Lung (tissue), 12 donors: ENCODE results near the gene RPUSD4. TPM values are rescaled to one million over a fixed set of nuclear protein-coding genes. Genes with fewer than 3 reads are reported as not detected.

Experiments
- ATAC-seq: fragments of 200-7000 bp; cut with Tn5 transposase; one replicate; pipeline ENCODE4 v1.9.1; 2020; ENCODE audit warnings: moderate number of reproducible peaks; ENCODE audit not compliant: insufficient read depth, low FRiP score
- DNase-seq, 3 donors: peaks; one replicate each; pipeline ENCODE4 v3.0.0-alpha.2; 2013 to 2017
- H3K27ac ChIP-seq, 2 donors: one replicate each; pipeline ENCODE4 v1.5.1; 2013; ENCODE audit warnings: mild to moderate bottlenecking in 2 of 2, moderate library complexity in 2 of 2, control low read depth in 1 of 2, inconsistent platforms in 1 of 2, low read depth in 1 of 2, low read length in 1 of 2
- H3K27me3 ChIP-seq, 3 donors: one replicate each; pipeline ENCODE4 v1.5.1; 2013; ENCODE audit warnings: low read length in 2 of 3; ENCODE audit not compliant: control insufficient read depth in 3 of 3, insufficient read depth in 3 of 3
- H3K36me3 ChIP-seq, 4 donors: one replicate each; pipeline ENCODE4 v1.5.1; 2013; ENCODE audit warnings: low read length in 4 of 4, mild to moderate bottlenecking in 1 of 4, moderate library complexity in 1 of 4; ENCODE audit not compliant: control insufficient read depth in 4 of 4, insufficient read depth in 4 of 4
- H3K4me1 ChIP-seq, 5 donors: one replicate each; pipeline ENCODE4 v1.5.1; 2013; ENCODE audit warnings: low read length in 5 of 5, mild to moderate bottlenecking in 2 of 5, moderate library complexity in 1 of 5; ENCODE audit not compliant: control insufficient read depth in 5 of 5, insufficient read depth in 5 of 5
- H3K4me3 ChIP-seq: one replicate; pipeline ENCODE4 v1.5.1; 2013; ENCODE audit warnings: mild to moderate bottlenecking, control low read depth, moderate library complexity
- H3K9ac ChIP-seq, 2 donors: one replicate each; pipeline ENCODE4 v1.5.1; 2013; ENCODE audit warnings: low read length in 2 of 2, control low read depth in 1 of 2; ENCODE audit not compliant: insufficient read depth in 1 of 2
- H3K9me3 ChIP-seq, 4 donors: one replicate each; pipeline ENCODE4 v1.5.1; 2013; ENCODE audit warnings: low read length in 3 of 4, mild to moderate bottlenecking in 1 of 4, moderate library complexity in 1 of 4; ENCODE audit not compliant: control insufficient read depth in 4 of 4, insufficient read depth in 3 of 4
- WGBS, 2 donors: extraction: QIAGEN DNeasy Blood & Tissue Kit; methylation state at CpG; one replicate each; pipeline ENCODE4 v1.1.7; 2013; 5-methylcytosine and 5-hydroxymethylcytosine counted together
- polyA plus RNA-seq, 2 donors: library from polyadenylated mRNA; stranded (reverse); fragments of 200-250 nt; gene quantifications; one replicate each; pipeline ENCODE4 v1.2.1, GENCODE V29; 2013
- total RNA-seq, 2 donors: library from RNA; depleted of rRNA in 1 of 2; stranded (reverse); fragments of >200 nt in 1 of 2; gene quantifications; one replicate each; pipeline ENCODE4 v1.2.1, GENCODE V29; 2014 to 2021
- TF ChIP-seq, protein P1 (sequence below): IDR thresholded peaks from 2 replicates; pipeline ENCODE4 v1.5.1; 2012; ENCODE audit warnings: mild to moderate bottlenecking; ENCODE audit errors: control extremely low read depth, extremely low read depth
- donor health status: control.
- donor health status: control.
- donor health status: Bipolar disorder and iron deficiency.
- donor health status: healthy.
- donor health status: DM: yes; HTN: yes; CAD: no.

Gene RPUSD4
- total and polyA plus RNA-seq, 4 donors = 13.3 to 27.8 (median 19.8) TPM

GRCh38 chr11:126216526-126217305 is 5.3 kb upstream of the RPUSD4 start:
- Histone ChIP-seq H3K36me3 (no peaks in the 10 kb centered on the region), H3K9ac (no peak overlapping the region), H3K27me3 (no peaks in the 10 kb centered on the region), H3K4me1 (peaks cover 4 to 13% (median 9%) of the 10 kb centered on the region in 5 donors), H3K27ac (no peak overlapping the region), H3K9me3 (no peaks in the 10 kb centered on the region), H3K4me3 (no peak overlapping the region)
- TF ChIP-seq, protein P1, sequence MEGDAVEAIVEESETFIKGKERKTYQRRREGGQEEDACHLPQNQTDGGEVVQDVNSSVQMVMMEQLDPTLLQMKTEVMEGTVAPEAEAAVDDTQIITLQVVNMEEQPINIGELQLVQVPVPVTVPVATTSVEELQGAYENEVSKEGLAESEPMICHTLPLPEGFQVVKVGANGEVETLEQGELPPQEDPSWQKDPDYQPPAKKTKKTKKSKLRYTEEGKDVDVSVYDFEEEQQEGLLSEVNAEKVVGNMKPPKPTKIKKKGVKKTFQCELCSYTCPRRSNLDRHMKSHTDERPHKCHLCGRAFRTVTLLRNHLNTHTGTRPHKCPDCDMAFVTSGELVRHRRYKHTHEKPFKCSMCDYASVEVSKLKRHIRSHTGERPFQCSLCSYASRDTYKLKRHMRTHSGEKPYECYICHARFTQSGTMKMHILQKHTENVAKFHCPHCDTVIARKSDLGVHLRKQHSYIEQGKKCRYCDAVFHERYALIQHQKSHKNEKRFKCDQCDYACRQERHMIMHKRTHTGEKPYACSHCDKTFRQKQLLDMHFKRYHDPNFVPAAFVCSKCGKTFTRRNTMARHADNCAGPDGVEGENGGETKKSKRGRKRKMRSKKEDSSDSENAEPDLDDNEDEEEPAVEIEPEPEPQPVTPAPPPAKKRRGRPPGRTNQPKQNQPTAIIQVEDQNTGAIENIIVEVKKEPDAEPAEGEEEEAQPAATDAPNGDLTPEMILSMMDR = no peak
- WGBS, 2 donors = 77 to 87% methylated on average over 6 of the region's 6 CpGs
- DNase-seq (no peak), ATAC-seq (no peak)

DNA sequence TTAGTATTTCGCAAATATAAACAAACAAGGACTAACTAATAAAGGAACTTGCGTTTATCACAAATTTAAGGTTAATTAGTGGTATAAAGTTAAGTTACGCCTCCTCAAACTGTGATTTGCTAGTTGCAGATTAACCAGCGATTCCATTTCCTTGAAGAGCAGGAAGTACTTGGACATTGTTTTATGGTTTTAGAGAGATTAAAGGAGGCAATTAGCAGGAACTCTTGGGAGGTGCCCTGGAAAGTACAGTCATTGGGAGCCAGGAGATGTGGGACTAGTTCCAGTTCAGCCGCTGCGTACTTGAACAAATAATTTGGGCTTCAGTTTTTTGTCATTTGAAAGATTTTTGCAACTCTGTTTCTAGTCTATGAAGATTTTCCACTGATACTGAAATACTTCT is 3.4 kb upstream of the RPUSD4 start:
- TF ChIP-seq, protein P1 = no peak
- H3K27ac ChIP-seq = no peak overlapping the region
- H3K36me3 ChIP-seq = peaks cover 0 to 4% (median 0%) of the 10 kb centered on the region in 4 donors
- 26 to 43% methylated on average over 6 of the region's 6 CpGs for WGBS, 2 donors
- no peak overlapping the region for H3K4me3 ChIP-seq
- ATAC-seq = no peak
- H3K9me3 ChIP-seq = no peaks in the 10 kb centered on the region
- peaks cover 8 to 22% (median 14%) of the 10 kb centered on the region in 5 donors for H3K4me1 ChIP-seq
- no peaks in the 10 kb centered on the region for H3K27me3 ChIP-seq
- no peak overlapping the region for H3K9ac ChIP-seq
- no peak for DNase-seq

GRCh38 chr11:126214441-126214840 is 3.0 kb upstream of the RPUSD4 start:
- H3K4me1 ChIP-seq = peaks cover 8 to 22% (median 14%) of the 10 kb centered on the region in 5 donors
- TF ChIP-seq, protein P1 = no peak
- H3K9me3 ChIP-seq = no peaks in the 10 kb centered on the region
- 12 to 35% methylated on average over 2 of the region's 2 CpGs for WGBS, 2 donors
- no peak for ATAC-seq
- H3K36me3 ChIP-seq = peaks cover 0 to 4% (median 2%) of the 10 kb centered on the region in 4 donors
- H3K27ac ChIP-seq = no peak overlapping the region
- no peaks in the 10 kb centered on the region for H3K27me3 ChIP-seq
- DNase-seq = no peak
- no peak overlapping the region for H3K4me3 ChIP-seq
- H3K9ac ChIP-seq = no peak overlapping the region
